Uterine smooth muscle cell (primary cell): ENCODE results near the gene OR5K4. TPM values are rescaled to one million over a fixed set of nuclear protein-coding genes. Genes with fewer than 3 reads are reported as not detected.

Experiments
- total RNA-seq: library from RNA; depleted of rRNA; stranded (reverse); fragments of >200 nt; gene quantifications from 2 replicates; pipeline ENCODE4 v1.2.3, GENCODE V29; 2014

Gene OR5K4
- not detected in 2 replicates for total RNA-seq

DNA sequence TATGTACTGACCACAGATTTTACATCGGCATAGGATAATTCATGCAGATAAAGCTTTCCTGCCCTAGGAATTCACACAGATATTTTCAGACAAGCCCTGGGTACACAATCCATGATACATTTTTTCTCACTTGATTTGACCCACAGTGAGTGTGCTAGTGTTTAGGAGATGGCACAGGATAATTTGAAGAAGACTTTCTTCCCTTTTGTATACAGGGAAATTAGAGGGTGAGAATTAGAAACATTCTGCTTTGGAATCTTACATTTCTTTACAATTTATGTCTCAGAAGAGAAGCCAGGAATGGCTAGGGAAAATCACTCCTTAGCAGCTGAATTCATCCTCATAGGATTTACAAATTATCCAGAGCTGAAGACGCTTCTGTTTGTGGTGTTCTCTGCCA is at the start of gene OR5K4:
Gene OR5K4, plus strand, starts transcription at position 301 of the 400 bp plus-strand sequence. Its CDS starts 0 bp downstream, at position 301.

DNA sequence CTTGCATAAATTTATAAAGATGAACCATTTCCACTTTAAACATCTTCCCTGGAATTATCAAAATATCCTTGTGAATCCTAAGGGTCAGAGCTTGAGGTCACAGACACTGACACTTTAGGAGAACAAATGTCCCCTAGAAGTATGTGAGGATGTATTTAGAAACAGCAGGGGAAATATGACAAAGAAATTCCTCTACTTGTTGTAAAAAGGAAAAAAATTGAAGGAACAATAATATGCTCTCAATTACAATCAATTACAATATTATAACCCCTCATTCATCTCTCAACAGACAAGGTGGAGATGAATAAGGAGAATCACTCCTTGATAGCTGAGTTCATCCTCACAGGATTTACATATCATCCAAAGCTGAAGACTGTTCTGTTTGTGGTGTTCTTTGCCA is 36.7 kb downstream of the OR5K4 start, which contains the start of gene OR5K3:
Gene OR5K3, plus strand, starts transcription at position 301 of the 400 bp plus-strand sequence. Its CDS starts 0 bp downstream, at position 301.

Other genes starting within 250 kb of the OR5K4 start
- gene OR5H1, start 223.1 kb upstream of the OR5K4 start, total RNA-seq, result under 0.01 TPM in 1 of 2 replicates, not detected in the other
- not detected in 2 replicates for gene OR5H14, start 206.4 kb upstream of the OR5K4 start, total RNA-seq
- not detected in 2 replicates for gene OR5H15, start 187.2 kb upstream of the OR5K4 start, total RNA-seq
- not detected in 2 replicates for gene OR5H6, start 89.6 kb upstream of the OR5K4 start, total RNA-seq
- not detected in 2 replicates for gene OR5H2, start 71.3 kb upstream of the OR5K4 start, total RNA-seq
- gene OR5K3, start 36.8 kb downstream of the OR5K4 start, total RNA-seq, result not detected in 2 replicates
- not detected in 2 replicates for gene OR5K1, start 109.3 kb downstream of the OR5K4 start, total RNA-seq
- gene OR5K2, start 143.8 kb downstream of the OR5K4 start, total RNA-seq, result not detected in 2 replicates
- gene CLDND1, start 169.0 kb downstream of the OR5K4 start, total RNA-seq, result 117 and 120 TPM in 2 replicates
- not detected in 2 replicates for gene GPR15, start 178.1 kb downstream of the OR5K4 start, total RNA-seq
- 29.6 and 31.3 TPM in 2 replicates for gene CPOX, start 239.8 kb downstream of the OR5K4 start, total RNA-seq